HG03460 (cell line): ENCODE measurements around the gene BID.
A peak's percentile ranks its signal among the peaks of the same experiment; 100 is the strongest.
"Not testable (repeated sequence)": the region's sequence is repeated elsewhere in the genome, so short reads cannot be mapped to it uniquely, and the experiment has no call there.

Experiments
- ATAC-seq: cut with Tn5 transposase; IDR thresholded peaks from one replicate; pipeline ENCODE4 v1.9.1; 2021; ENCODE audit not compliant: unreplicated experiment

BID gene

GRCh38 chr22:17705951-17706900 lies 68.0 kb downstream of the BID start:
- ATAC-seq, result peak; percentile 88

- ATAC-seq, result no peak
Observed at GRCh38 chr22:17705546-17705945, 68.7 kb downstream of the BID start.

GRCh38 chr22:17703811-17704210 lies 70.5 kb downstream of the BID start:
- ATAC-seq, result no peak

DNA sequence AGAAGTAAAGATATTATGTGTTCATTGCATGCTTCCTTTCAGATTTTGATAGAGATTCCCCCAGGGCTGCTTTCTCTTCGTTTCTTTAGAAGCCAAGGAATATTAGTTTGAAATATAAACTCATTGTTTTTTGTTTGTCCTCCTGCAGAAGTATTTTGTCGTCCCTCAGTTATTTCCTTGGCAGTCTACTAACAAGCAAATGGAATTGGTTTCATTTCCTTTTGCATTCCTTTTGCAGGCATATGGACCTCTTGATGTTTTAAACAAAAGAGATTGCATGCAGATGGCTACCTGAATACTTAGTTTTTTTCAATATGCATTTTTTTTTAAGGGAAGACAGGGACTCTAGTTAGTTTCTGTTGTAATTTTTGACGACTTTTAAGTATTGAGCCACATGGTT lies 73.5 kb downstream of the BID start:
- ATAC-seq, result no peak

DNA sequence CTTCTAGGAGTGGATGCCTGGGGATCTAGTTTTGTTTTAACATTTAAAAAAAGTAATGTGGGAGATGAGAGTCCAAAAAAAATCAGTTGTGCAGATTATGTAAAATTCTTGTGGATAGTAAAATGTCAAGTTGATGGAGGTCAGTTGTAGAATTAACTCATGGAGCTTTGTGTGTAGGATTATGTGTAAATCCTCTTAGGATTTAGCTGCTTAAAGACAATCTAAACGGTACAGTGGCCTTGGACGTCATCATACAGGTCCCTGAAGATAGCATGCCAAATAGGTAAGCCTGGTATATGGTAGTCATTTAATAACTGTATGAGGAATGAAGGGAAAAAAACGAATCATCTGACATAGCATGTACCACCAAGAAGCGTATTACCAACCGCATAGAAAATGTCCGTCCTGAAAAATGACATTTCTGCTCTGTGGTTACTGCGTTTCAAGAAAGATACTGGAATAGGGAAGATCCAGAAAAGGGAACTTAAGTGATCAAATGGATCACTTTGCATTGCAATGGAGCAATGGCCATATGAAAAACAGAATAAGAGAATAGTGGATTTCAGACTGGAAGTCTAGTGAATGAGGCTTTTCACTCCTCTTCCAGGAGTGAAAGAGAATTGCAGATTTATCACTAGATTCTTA lies 74.5 kb downstream of the BID start:
- ATAC-seq, result no peak

DNA sequence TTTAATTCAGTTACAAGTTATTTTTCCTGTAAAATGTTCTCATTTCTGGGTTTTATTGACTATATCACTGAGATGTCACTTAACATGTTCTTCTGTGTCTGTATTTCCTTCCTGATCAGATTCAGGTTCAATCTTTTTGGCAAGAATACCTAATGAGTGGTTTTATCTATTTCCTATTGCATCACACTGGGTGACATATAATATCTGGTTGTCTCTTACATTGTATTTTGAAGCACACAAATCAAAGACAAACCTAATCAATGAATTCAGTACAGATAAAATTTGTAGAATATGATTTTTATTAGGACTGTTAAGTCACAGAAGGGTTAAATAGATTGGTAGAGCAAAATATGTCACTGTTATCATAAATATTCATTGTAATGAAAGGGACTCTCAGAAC lies 75.3 kb downstream of the BID start:
- no peak for ATAC-seq

- ATAC-seq, result not testable (repeated sequence)
Observed at GRCh38 chr22:17698276-17698675, 76.0 kb downstream of the BID start.

GRCh38 chr22:17697196-17697595 lies 77.1 kb downstream of the BID start:
- ATAC-seq, result not testable (repeated sequence)

DNA sequence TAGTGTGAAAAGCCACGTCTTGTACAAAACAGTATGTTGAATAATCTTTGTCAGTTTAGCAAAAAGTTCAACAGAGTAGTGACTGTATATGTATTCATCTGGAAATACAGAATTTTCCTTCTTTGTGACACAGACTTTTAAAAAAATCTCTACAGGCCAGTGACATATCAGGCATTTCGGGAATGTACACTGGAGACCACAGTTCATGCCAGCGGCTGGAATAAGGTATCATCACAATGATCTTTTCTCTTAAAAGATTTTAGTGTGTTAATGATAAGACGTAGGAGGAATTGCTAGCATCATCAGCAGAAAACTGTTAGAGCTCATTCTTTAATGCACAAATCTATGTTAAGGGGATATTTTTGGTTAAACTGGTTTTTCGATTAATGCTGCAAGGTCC lies 78.3 kb downstream of the BID start:
- ATAC-seq, result no peak

GRCh38 chr22:17694752-17695151 lies 79.5 kb downstream of the BID start:
- ATAC-seq, result no peak

DNA sequence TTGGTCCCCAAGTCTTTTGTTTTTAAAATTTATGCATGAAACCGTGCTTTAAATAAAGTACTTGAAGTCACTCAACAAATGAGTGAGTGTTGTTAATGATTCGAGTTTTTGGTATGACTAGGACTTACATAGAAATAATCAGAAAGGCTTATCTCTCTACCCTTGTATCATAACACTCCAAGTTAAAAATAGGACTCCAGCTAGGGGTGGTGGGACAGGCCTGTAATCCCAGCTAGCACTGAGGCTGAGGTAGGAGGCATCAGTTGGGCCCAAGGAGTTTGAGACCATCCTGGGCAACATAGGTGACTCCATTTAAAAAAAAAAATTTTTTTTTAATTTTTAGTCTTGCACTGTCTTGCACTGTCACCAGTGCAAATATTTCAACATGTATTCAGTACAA lies 80.1 kb downstream of the BID start:
- no peak for ATAC-seq

GRCh38 chr22:17692841-17693240 lies 81.4 kb downstream of the BID start:
- no peak for ATAC-seq

GRCh38 chr22:17684245-17684644 lies 90.0 kb downstream of the BID start:
- ATAC-seq, result no peak
